SH-SY5Y (cell line): ENCODE results near the gene GP5.

Source experiments
- GATA2 ChIP-seq: IDR thresholded peaks from 2 replicates; pipeline ENCODE4 v1.6.1; 2011; ENCODE audit warnings: mild to moderate bottlenecking, low read depth, low read length
- GATA3 ChIP-seq: IDR thresholded peaks from 2 replicates; pipeline ENCODE4 v1.6.1; 2011; ENCODE audit warnings: low read depth, mild to moderate bottlenecking, low read length, moderate library complexity

DNA sequence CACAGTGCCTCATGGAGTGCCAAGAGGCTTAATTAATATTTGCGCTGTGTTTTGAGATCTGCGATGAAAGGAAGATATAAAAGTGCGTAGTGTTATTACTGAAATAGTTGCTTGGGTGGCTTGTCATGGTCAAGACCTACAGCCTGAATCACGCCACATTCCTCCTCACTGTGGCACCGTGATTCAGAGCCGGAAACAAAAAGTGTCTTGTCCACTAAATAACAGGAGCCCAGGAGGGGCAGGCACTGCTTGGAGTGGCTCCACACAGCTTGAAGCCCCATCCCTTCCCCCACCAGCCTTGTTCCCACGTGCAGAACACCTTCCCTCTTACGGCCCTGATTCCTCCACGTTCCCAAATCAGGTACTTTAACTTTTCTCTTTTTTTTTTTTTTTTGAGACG is 28.3 kb downstream of the GP5 start:
- TF ChIP-seq GATA3 (no peak), GATA2 (no peak)
